HCT116 (cell line): ENCODE results near the gene SPATA25. TPM values are rescaled to one million over a fixed set of nuclear protein-coding genes. Genes with fewer than 3 reads are reported as not detected.

ENCODE experiments used
- ATAC-seq: fragments of 200-7000 bp; cut with Tn5 transposase; 2 replicates; pipeline ENCODE4 v1.9.1; 2020; ENCODE audit warnings: mild to moderate bottlenecking, moderate library complexity
- BruUV-seq: library from RNA; stranded (reverse); fragments of 400-500 nt; replicated peaks from 2 replicates; lab custom pipeline; 2021; lab: Mats Ljungman, UMichigan
- CTCF ChIA-PET: fragments of 300-600 bp; sonication (Branson Sonifier 250); formaldehyde crosslinking; loops from one replicate; lab custom pipeline; 2021; ENCODE audit warnings: antibody characterized with exemption; lab: Charles Lee
- POLR2A ChIA-PET: fragments of 300-600, 350-600 bp; sonication (Branson Sonifier 250); formaldehyde crosslinking; loops from one replicate; lab custom pipeline; 2021; ENCODE audit warnings: antibody characterized with exemption; lab: Charles Lee
- RAD21 ChIA-PET, 2 experiments: fragments of 300-600 bp; sonication (Branson Sonifier 250); formaldehyde crosslinking; loops; one replicate each; lab custom pipeline; 2023; ENCODE audit warnings: low total read pairs in 2 of 2; ENCODE audit not compliant: uncharacterized antibody in 2 of 2, unreplicated experiment in 2 of 2, low non-redundant PET in 1 of 2; lab: Charles Lee
- DNase-seq: peaks from one replicate; pipeline ENCODE4 v3.0.0-alpha.2; 2010; ENCODE audit warnings: low read depth, low spot score
- H2AFZ ChIP-seq: fragments of 200-600 bp; shearing (Covaris generic), sonication (generic); 2 replicates; pipeline ENCODE4 v1.6.1; 2017; ENCODE audit warnings: low read depth, mixed run types, mixed read lengths, antibody characterized with exemption, low read length; ENCODE audit not compliant: poor library complexity, severe bottlenecking
- H3K27ac ChIP-seq: 2 replicates; pipeline ENCODE4 v1.5.1; 2012; ENCODE audit warnings: low read depth, low read length
- H3K27me3 ChIP-seq: fragments of 200-600 bp; sonication (generic); 2 replicates; pipeline ENCODE4 v1.6.1; 2016; ENCODE audit warnings: mixed run types, low read length, mixed read lengths; ENCODE audit not compliant: insufficient read depth
- H3K36me3 ChIP-seq, 2 experiments: fragments of 200-500 bp in 1 of 2; fragments of 200-600 bp in 1 of 2; sonication (Bioruptor generic) in 1 of 2; sonication (generic) in 1 of 2; 2 replicates each; pipeline versions ENCODE4 v1.5.1 to v1.6.1; 2014 to 2016; ENCODE audit warnings: low read length in 2 of 2, inconsistent platforms in 1 of 2, mixed read lengths in 1 of 2, mixed run types in 1 of 2; ENCODE audit not compliant: insufficient read depth in 2 of 2, control insufficient read depth in 1 of 2
- H3K4me1 ChIP-seq, 2 experiments: fragments of 200-600 bp in 1 of 2; sonication (generic) in 1 of 2; 2 replicates each; pipeline versions ENCODE4 v1.5.1 to v1.6.1; 2012 to 2017; ENCODE audit warnings: low read length in 2 of 2, inconsistent platforms in 1 of 2, mild to moderate bottlenecking in 1 of 2, mixed read lengths in 1 of 2, mixed run types in 1 of 2, moderate library complexity in 1 of 2; ENCODE audit not compliant: insufficient read depth in 2 of 2, control insufficient read depth in 1 of 2
- H3K4me2 ChIP-seq: fragments of 200-600 bp; sonication (generic); 2 replicates; pipeline ENCODE4 v1.6.1; 2017; ENCODE audit warnings: mixed run types, low read length, mixed read lengths
- H3K4me3 ChIP-seq, 2 experiments: fragments of 200-600 bp in 1 of 2; sonication (generic) in 1 of 2; replicated peaks in 1 of 2; 2 replicates each; pipeline ENCODE4 v1.5.1; 2011 to 2016; ENCODE audit warnings: low read length in 2 of 2, control low read depth in 1 of 2, low read depth in 1 of 2, mild to moderate bottlenecking in 1 of 2, mixed read lengths in 1 of 2, mixed run types in 1 of 2
- H3K79me2 ChIP-seq: fragments of 200-600 bp; sonication (generic); 2 replicates; pipeline ENCODE4 v1.6.1; 2017; ENCODE audit warnings: mild to moderate bottlenecking, mixed run types, low read length, moderate library complexity, mixed read lengths; ENCODE audit not compliant: insufficient read depth
- H3K9ac ChIP-seq: fragments of 200-600 bp; sonication (generic); 2 replicates; pipeline ENCODE4 v1.6.1; 2016; ENCODE audit warnings: low read length, mixed read lengths
- H3K9me2 ChIP-seq: fragments of 200-600 bp; sonication (generic), shearing (Covaris generic); 2 replicates; pipeline ENCODE4 v1.6.1; 2017; ENCODE audit warnings: mixed run types, mild to moderate bottlenecking, moderate library complexity; ENCODE audit not compliant: insufficient read depth
- H3K9me3 ChIP-seq, 2 experiments: fragments of 200-500 bp in 1 of 2; fragments of 200-600 bp in 1 of 2; sonication (Bioruptor generic) in 1 of 2; sonication (generic) in 1 of 2; 2 replicates each; pipeline ENCODE4 v1.6.1; 2014 to 2017; ENCODE audit warnings: low read length in 2 of 2, mixed read lengths in 2 of 2, inconsistent platforms in 1 of 2, low read depth in 1 of 2, mild to moderate bottlenecking in 1 of 2, mixed run types in 1 of 2, moderate library complexity in 1 of 2; ENCODE audit not compliant: control insufficient read depth in 1 of 2, insufficient read depth in 1 of 2
- H4K20me1 ChIP-seq: fragments of 200-600 bp; sonication (generic), shearing (Covaris generic); 2 replicates; pipeline ENCODE4 v1.6.1; 2017; ENCODE audit warnings: mixed run types, mild to moderate bottlenecking, moderate library complexity; ENCODE audit not compliant: insufficient read depth
- CBX3 ChIP-seq: IDR thresholded peaks from 2 replicates; pipeline ENCODE4 v1.6.1; 2012; ENCODE audit warnings: low read depth
- CEBPB ChIP-seq: IDR thresholded peaks from 2 replicates; pipeline ENCODE4 v1.6.1; 2012; ENCODE audit warnings: low read depth
- CTCF ChIP-seq, 3 experiments: fragments of 200-600 bp in 1 of 3; sonication (generic) in 1 of 3; IDR thresholded peaks in 2 of 3; conservative IDR thresholded peaks in 1 of 3; 2 replicates each; pipeline ENCODE4 v1.5.1; 2012 to 2017; ENCODE audit warnings: low read depth in 2 of 3, low read length in 2 of 3, antibody characterized with exemption in 1 of 3, borderline replicate concordance in 1 of 3, control low read depth in 1 of 3, mild to moderate bottlenecking in 1 of 3, mixed read lengths in 1 of 3, mixed run types in 1 of 3, moderate library complexity in 1 of 3; ENCODE audit not compliant: insufficient read depth in 1 of 3
- EGR1 ChIP-seq: IDR thresholded peaks from 2 replicates; pipeline ENCODE4 v1.6.1; 2012; ENCODE audit warnings: low read depth
- JUND ChIP-seq: IDR thresholded peaks from 2 replicates; pipeline ENCODE4 v1.6.1; 2012
- POLR2A ChIP-seq: IDR thresholded peaks from 2 replicates; pipeline ENCODE4 v1.7.0; 2011; ENCODE audit warnings: borderline replicate concordance; ENCODE audit not compliant: insufficient read depth, insufficient read length; ENCODE audit errors: extremely low read depth
- POLR2AphosphoS5 ChIP-seq: IDR thresholded peaks from 2 replicates; pipeline ENCODE4 v1.6.1; 2011; ENCODE audit warnings: mild to moderate bottlenecking, low read depth, low read length, moderate library complexity
- RAD21 ChIP-seq: IDR thresholded peaks from 2 replicates; pipeline ENCODE4 v1.6.1; 2012; ENCODE audit warnings: low read depth, mild to moderate bottlenecking
- REST ChIP-seq: IDR thresholded peaks from 2 replicates; pipeline ENCODE4 v1.6.1; 2012; ENCODE audit warnings: low read depth
- SP1 ChIP-seq: IDR thresholded peaks from 2 replicates; pipeline ENCODE4 v1.6.1; 2012; ENCODE audit warnings: low read depth
- SRF ChIP-seq: IDR thresholded peaks from 2 replicates; pipeline ENCODE4 v1.6.1; 2012; ENCODE audit warnings: low read depth
- YY1 ChIP-seq: IDR thresholded peaks from 2 replicates; pipeline ENCODE4 v1.6.1; 2011; ENCODE audit warnings: low read length, low read depth, moderate library complexity, mild to moderate bottlenecking; ENCODE audit not compliant: insufficient replicate concordance; ENCODE audit errors: extremely low read depth
- ZBTB33 ChIP-seq: IDR thresholded peaks from 2 replicates; pipeline ENCODE4 v1.6.1; 2011; ENCODE audit warnings: mild to moderate bottlenecking, low read length, moderate library complexity; ENCODE audit not compliant: insufficient replicate concordance; ENCODE audit errors: extremely low read depth
- ZNF274 ChIP-seq: fragments of 200-500 bp; sonication (Bioruptor generic); IDR thresholded peaks from 2 replicates; pipeline ENCODE4 v1.6.1; 2014; ENCODE audit warnings: mild to moderate bottlenecking, low read depth, low read length, inconsistent platforms
- intact Hi-C: fragments of 100-400 bp; cut with micrococcal nuclease; formaldehyde crosslinking; loops from 2 replicates; pipeline ENCODE4 v1.10.0; 2022
- total RNA-seq: library from RNA; stranded (reverse); gene quantifications from one replicate; pipeline ENCODE4 v1.2.1, GENCODE V29; 2021; ENCODE audit not compliant: unreplicated experiment
- TF ChIP-seq, protein P1 (sequence below): IDR thresholded peaks from 2 replicates; pipeline ENCODE4 v1.6.1; 2012

Gene SPATA25
- total RNA-seq, 1 experiment from 2014 or later, result 0.42 TPM

GRCh38 chr20:45863543-45864470 lies 23.6 kb downstream of the SPATA25 start:
- ATAC-seq (no peak), DNase-seq (no peak)
- Histone ChIP-seq H3K27ac (no peak overlapping the region), H3K36me3 (no peaks in the 10 kb centered on the region), H4K20me1 (no peaks in the 10 kb centered on the region), H2AFZ (no peak overlapping the region), H3K4me1 (peaks cover 15 to 28% of the 10 kb centered on the region in 2 experiments), H3K9me2 (no peaks in the 10 kb centered on the region), H3K9me3 (no peaks in the 10 kb centered on the region), H3K4me2 (no peak overlapping the region), H3K79me2 (no peaks in the 10 kb centered on the region), H3K27me3 (no peaks in the 10 kb centered on the region), H3K4me3 (no peak overlapping the region), H3K9ac (no peak overlapping the region)
- ChIA-PET RAD21 (no interaction called here), CTCF (no interaction called here), POLR2A (no interaction called here)
- intact Hi-C loops, result no loop called here
- no TSS peak for BruUV-seq
- no peak for TF ChIP-seq CTCF (IDR thresholded peaks at IDR 0.05 in 2 of 3, conservative IDR thresholded peaks at IDR 0.05 in 1 of 3; ENCODE audit: borderline replicate concordance in 1 of 3, insufficient read depth in 1 of 3, low read depth in 2 of 3, low read length in 2 of 3)
- TF ChIP-seq SP1, result no peak
- no peak for TF ChIP-seq CEBPB
- no peak for TF ChIP-seq POLR2A
- no peak for TF ChIP-seq SRF
- TF ChIP-seq ZBTB33, result no peak
- TF ChIP-seq POLR2AphosphoS5, result no peak
- no peak for TF ChIP-seq EGR1
- TF ChIP-seq YY1, result no peak
- TF ChIP-seq, protein P1, sequence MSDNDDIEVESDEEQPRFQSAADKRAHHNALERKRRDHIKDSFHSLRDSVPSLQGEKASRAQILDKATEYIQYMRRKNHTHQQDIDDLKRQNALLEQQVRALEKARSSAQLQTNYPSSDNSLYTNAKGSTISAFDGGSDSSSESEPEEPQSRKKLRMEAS, result no peak
- no peak for TF ChIP-seq JUND
- TF ChIP-seq REST, result no peak
- TF ChIP-seq RAD21, result no peak
- TF ChIP-seq ZNF274, result no peak
- TF ChIP-seq CBX3, result no peak
